GM15510 (cell line): ENCODE measurements around the gene PDZRN3.

Experiments used
- POLR2A ChIP-seq: IDR thresholded peaks from 3 replicates; pipeline ENCODE4 v1.6.1; 2011; ENCODE audit warnings: borderline replicate concordance; ENCODE audit not compliant: insufficient read length; ENCODE audit errors: extremely low read depth

Gene PDZRN3

GRCh38 chr3:73384091-73384906 lies 240.4 kb downstream of the PDZRN3 start:
- no peak for TF ChIP-seq POLR2A

GRCh38 chr3:73383470-73384049 lies 241.2 kb downstream of the PDZRN3 start:
- no peak for TF ChIP-seq POLR2A

GRCh38 chr3:73381551-73381950 lies 243.2 kb downstream of the PDZRN3 start:
- TF ChIP-seq POLR2A = no peak

- no peak for TF ChIP-seq POLR2A
Observed at GRCh38 chr3:73380735-73381532, 243.8 kb downstream of the PDZRN3 start.

GRCh38 chr3:73379465-73379864 lies 245.3 kb downstream of the PDZRN3 start:
- TF ChIP-seq POLR2A = no peak

GRCh38 chr3:73378207-73378606 lies 246.5 kb downstream of the PDZRN3 start:
- TF ChIP-seq POLR2A = no peak

- no peak for TF ChIP-seq POLR2A
Observed at GRCh38 chr3:73365756-73366397, 258.9 kb downstream of the PDZRN3 start.

- TF ChIP-seq POLR2A = no peak
Observed at GRCh38 chr3:73364517-73364916, 260.2 kb downstream of the PDZRN3 start.

- no peak for TF ChIP-seq POLR2A
Observed at GRCh38 chr3:73363093-73363492, 261.6 kb downstream of the PDZRN3 start.

- no peak for TF ChIP-seq POLR2A
Observed at GRCh38 chr3:73361591-73361990, 263.1 kb downstream of the PDZRN3 start.

GRCh38 chr3:73353649-73354217 lies 271.0 kb downstream of the PDZRN3 start:
- TF ChIP-seq POLR2A = no peak

- TF ChIP-seq POLR2A = no peak
Observed at GRCh38 chr3:73352841-73353645, 271.7 kb downstream of the PDZRN3 start.

- TF ChIP-seq POLR2A = no peak
Observed at GRCh38 chr3:73351423-73352071, 273.2 kb downstream of the PDZRN3 start.
